Progenitor cell of endocrine pancreas (in vitro differentiated cells): ENCODE data around the gene OR4C45. TPM values are rescaled to one million over a fixed set of nuclear protein-coding genes. Genes with fewer than 3 reads are reported as not detected.
"Not testable (repeated sequence)": the region's sequence is repeated elsewhere in the genome, so short reads cannot be mapped to it uniquely, and the experiment has no call there.

Source experiments
- DNase-seq: peaks from one replicate; pipeline ENCODE4 v3.0.0; 2021; ENCODE audit warnings: low spot score; ENCODE audit not compliant: unreplicated experiment
- H3K27ac Mint-ChIP-seq: 2 replicates; pipeline ENCODE4 v1.8.0; 2021; ENCODE audit warnings: mild to moderate bottlenecking, moderate library complexity, mixed read lengths
- H3K27me3 Mint-ChIP-seq: 2 replicates; pipeline ENCODE4 v1.8.0; 2021; ENCODE audit warnings: mixed read lengths
- H3K36me3 Mint-ChIP-seq: 2 replicates; pipeline ENCODE4 v1.8.0; 2022; ENCODE audit warnings: mixed read lengths; ENCODE audit not compliant: insufficient read depth
- H3K4me1 Mint-ChIP-seq: 2 replicates; pipeline ENCODE4 v1.8.0; 2021; ENCODE audit warnings: low read depth, mixed read lengths
- H3K4me3 Mint-ChIP-seq: 2 replicates; pipeline ENCODE4 v1.8.0; 2021; ENCODE audit warnings: low read depth, mild to moderate bottlenecking, moderate library complexity, mixed read lengths
- H3K9me3 Mint-ChIP-seq: 2 replicates; pipeline ENCODE4 v1.8.0; 2021; ENCODE audit warnings: low read depth, mixed read lengths
- CTCF ChIP-seq: fragments of 200-600 bp; sonication (generic); IDR thresholded peaks from one replicate; pipeline ENCODE4 v1.5.0; 2021; ENCODE audit warnings: antibody characterized with exemption, mild to moderate bottlenecking; ENCODE audit not compliant: unreplicated experiment
- total RNA-seq: library from RNA; stranded (reverse); gene quantifications from 2 replicates; pipeline ENCODE4 v1.2.1, GENCODE V29; 2021

Gene OR4C45
- total RNA-seq, 1 donor from 2014 or later, result not detected

GRCh38 chr11:50074161-50074560 lies 41.5 kb downstream of the OR4C45 start:
- TF ChIP-seq CTCF, result no peak
- DNase-seq, result no peak
- H3K9me3 Mint-ChIP-seq, result peaks cover 69% of the 10 kb centered on the region
- H3K36me3 Mint-ChIP-seq, result peaks cover 12% of the 10 kb centered on the region
- no peaks in the 10 kb centered on the region for H3K4me1 Mint-ChIP-seq
- no peaks in the 10 kb centered on the region for H3K27me3 Mint-ChIP-seq
- no peak overlapping the region for H3K27ac Mint-ChIP-seq
- H3K4me3 Mint-ChIP-seq, result no peak overlapping the region

- Mint-ChIP-seq H3K27ac (no peak overlapping the region), H3K27me3 (no peaks in the 10 kb centered on the region), H3K36me3 (peaks cover 8% of the 10 kb centered on the region), H3K9me3 (peaks cover 71% of the 10 kb centered on the region), H3K4me1 (no peaks in the 10 kb centered on the region), H3K4me3 (no peak overlapping the region)
- DNase-seq, result no peak
- no peak for TF ChIP-seq CTCF
Observed at GRCh38 chr11:50075856-50076255, 43.2 kb downstream of the OR4C45 start.

- H3K9me3 Mint-ChIP-seq, result peaks cover 64% of the 10 kb centered on the region
- no peak for TF ChIP-seq CTCF
- no peaks in the 10 kb centered on the region for H3K4me1 Mint-ChIP-seq
- DNase-seq, result no peak
- H3K36me3 Mint-ChIP-seq, result peaks cover 5% of the 10 kb centered on the region
- H3K27ac Mint-ChIP-seq, result no peak overlapping the region
- no peaks in the 10 kb centered on the region for H3K27me3 Mint-ChIP-seq
- H3K4me3 Mint-ChIP-seq, result no peak overlapping the region
Observed at GRCh38 chr11:50077526-50077925, 44.9 kb downstream of the OR4C45 start.

- Mint-ChIP-seq H3K36me3 (peaks cover 5% of the 10 kb centered on the region), H3K4me3 (no peak overlapping the region), H3K27ac (no peak overlapping the region), H3K9me3 (peaks cover 66% of the 10 kb centered on the region), H3K4me1 (no peaks in the 10 kb centered on the region), H3K27me3 (no peaks in the 10 kb centered on the region)
- DNase-seq, result no peak
- no peak for TF ChIP-seq CTCF
Observed at GRCh38 chr11:50078001-50078400, 45.3 kb downstream of the OR4C45 start.

- H3K27ac Mint-ChIP-seq, DNase-seq, H3K4me3 Mint-ChIP-seq, H3K4me1 Mint-ChIP-seq, H3K27me3 Mint-ChIP-seq, H3K36me3 Mint-ChIP-seq: not testable (repeated sequence)
- H3K9me3 Mint-ChIP-seq, result peaks cover 75% of the 10 kb centered on the region
Observed at GRCh38 chr11:50078946-50079345, 46.3 kb downstream of the OR4C45 start.

GRCh38 chr11:50080256-50080655 lies 47.6 kb downstream of the OR4C45 start:
- H3K9me3 Mint-ChIP-seq, result peaks cover 71% of the 10 kb centered on the region
- peaks cover 3% of the 10 kb centered on the region for H3K36me3 Mint-ChIP-seq

More at GRCh38 chr11:50080256-50080655, 47.6 kb downstream of the OR4C45 start:
- H3K4me1 Mint-ChIP-seq, result no peaks in the 10 kb centered on the region
- H3K27me3 Mint-ChIP-seq, result no peaks in the 10 kb centered on the region
- H3K4me3 Mint-ChIP-seq, result no peak overlapping the region
- TF ChIP-seq CTCF, result no peak
- DNase-seq, result no peak
- H3K27ac Mint-ChIP-seq, result no peak overlapping the region
